Keratinocyte (primary cell): Measurements from ENCODE around the gene RPH3AL. TPM values are rescaled to one million over a fixed set of nuclear protein-coding genes. Genes with fewer than 3 reads are reported as not detected.

Experiments used
- DNase-seq: peaks from one replicate; pipeline ENCODE4 v3.0.0-alpha.2; 2011; ENCODE audit warnings: low read depth, missing footprints, low spot score
- FAIRE-seq: peaks from 2 replicates; lab custom pipeline; 2011; peaks lifted over from hg19 to GRCh38; lab: Jason Lieb, UNC
- H2AFZ ChIP-seq: 2 replicates; pipeline ENCODE4 v1.6.0; 2012; ENCODE audit warnings: low read length, control low read depth, inconsistent platforms; ENCODE audit not compliant: control insufficient read depth
- H3K27ac ChIP-seq: 2 replicates; pipeline ENCODE4 v1.5.1; 2011; ENCODE audit warnings: low read length; ENCODE audit not compliant: control insufficient read depth, insufficient read depth
- H3K27me3 ChIP-seq: 3 replicates; pipeline ENCODE4 v1.6.0; 2011; ENCODE audit warnings: low read length; ENCODE audit not compliant: control insufficient read depth, insufficient read depth; ENCODE audit errors: extremely low read depth
- H3K36me3 ChIP-seq, 2 experiments: 2 replicates in 1 of 2; 3 replicates in 1 of 2; pipeline ENCODE4 v1.5.1; 2011; ENCODE audit warnings: low read length in 2 of 2, mild to moderate bottlenecking in 1 of 2; ENCODE audit not compliant: control insufficient read depth in 2 of 2, insufficient read depth in 2 of 2; ENCODE audit errors: extremely low read depth in 1 of 2
- H3K4me1 ChIP-seq: 3 replicates; pipeline ENCODE4 v1.5.1; 2011; ENCODE audit warnings: low read length; ENCODE audit not compliant: control insufficient read depth, insufficient read depth; ENCODE audit errors: extremely low read depth
- H3K4me2 ChIP-seq: 3 replicates; pipeline ENCODE4 v1.6.0; 2011; ENCODE audit warnings: low read depth, low read length; ENCODE audit not compliant: control insufficient read depth, insufficient read depth; ENCODE audit errors: extremely low read depth
- H3K4me3 ChIP-seq, 3 experiments: fragments of 200-600 bp in 1 of 3; sonication (generic) in 1 of 3; 2 replicates in 2 of 3; 3 replicates in 1 of 3; pipeline ENCODE4 v1.5.1; 2011 to 2016; ENCODE audit warnings: low read length in 3 of 3, mild to moderate bottlenecking in 3 of 3, control low read depth in 2 of 3, inconsistent platforms in 1 of 3, low read depth in 1 of 3, mixed read lengths in 1 of 3, mixed run types in 1 of 3, moderate library complexity in 1 of 3; ENCODE audit not compliant: control insufficient read depth in 2 of 3, insufficient read depth in 2 of 3; ENCODE audit errors: extremely low read depth in 1 of 3
- H3K79me2 ChIP-seq: 2 replicates; pipeline ENCODE4 v1.6.0; 2012; ENCODE audit warnings: low read length; ENCODE audit not compliant: control insufficient read depth, insufficient read depth
- H3K9ac ChIP-seq: 3 replicates; pipeline ENCODE4 v1.6.0; 2011; ENCODE audit warnings: low read length; ENCODE audit not compliant: control insufficient read depth, insufficient read depth; ENCODE audit errors: extremely low read depth
- H3K9me1 ChIP-seq: 3 replicates; pipeline ENCODE4 v1.6.0; 2011; ENCODE audit warnings: low read length; ENCODE audit not compliant: control insufficient read depth, insufficient read depth; ENCODE audit errors: extremely low read depth
- H3K9me3 ChIP-seq: 2 replicates; pipeline ENCODE4 v1.5.1; 2012; ENCODE audit warnings: low read depth, low read length; ENCODE audit not compliant: control insufficient read depth
- H4K20me1 ChIP-seq: 3 replicates; pipeline ENCODE4 v1.6.0; 2011; ENCODE audit warnings: low read length; ENCODE audit not compliant: control insufficient read depth, insufficient read depth; ENCODE audit errors: extremely low read depth
- CTCF ChIP-seq, 3 experiments: IDR thresholded peaks in 1 of 3; conservative IDR thresholded peaks in 1 of 3; optimal IDR thresholded peaks in 1 of 3; 2 replicates in 2 of 3; 3 replicates in 1 of 3; pipeline versions ENCODE3 to v1.5.1; 2011; ENCODE audit warnings: low read length in 3 of 3, mild to moderate bottlenecking in 3 of 3, moderate library complexity in 2 of 3, control low read depth in 1 of 3, inconsistent platforms in 1 of 3; ENCODE audit not compliant: insufficient read depth in 2 of 3; ENCODE audit errors: extremely low read depth in 1 of 3
- EZH2 ChIP-seq: IDR thresholded peaks from one replicate; pipeline ENCODE4 v1.6.1; 2012; ENCODE audit warnings: inconsistent platforms, mild to moderate bottlenecking, low read length, moderate library complexity
- dilution Hi-C: fragments of 300-500 bp; cut with MboI; formaldehyde crosslinking; loops from one replicate; pipeline ENCODE4 v1.7.0; 2020; ENCODE audit warnings: low sequenced_read_pairs; ENCODE audit not compliant: extremely low pct_ligation_motif_present
- polyA plus RNA-seq, 5 experiments: library from polyadenylated mRNA; depleted of rRNA in 3 of 5; stranded (reverse) in 3 of 5; stranded (forward) in 1 of 5; unstranded in 1 of 5; fragments of >200 nt; gene quantifications; 1 replicate in 1 of 5; 2 replicates in 3 of 5; 3 replicates in 1 of 5; pipeline versions ENCODE4 v1.2.1 to v1.2.3, GENCODE V29; 2011 to 2012; ENCODE audit warnings: missing spikeins in 2 of 5, low read depth in 1 of 5, low replicate concordance in 1 of 5

Gene RPH3AL
- polyA plus RNA-seq, 1 donor (not counting 4 experiments of a cell fraction or from before 2014, with no cell fraction given): 0.31 TPM

- Histone ChIP-seq H3K27ac (no peak overlapping the region), H3K4me3 (no peak overlapping the region), H4K20me1 (no peaks in the 10 kb centered on the region), H3K9ac (no peak overlapping the region), H3K4me2 (no peak overlapping the region), H2AFZ (no peak overlapping the region), H3K36me3 (no peaks in the 10 kb centered on the region), H3K4me1 (peaks cover 11% of the 10 kb centered on the region), H3K27me3 (peaks cover 22% of the 10 kb centered on the region), H3K9me3 (no peaks in the 10 kb centered on the region), H3K79me2 (no peaks in the 10 kb centered on the region), H3K9me1 (no peaks in the 10 kb centered on the region)
- DNase-seq (no peak), FAIRE-seq (no peak)
- dilution Hi-C loops: no loop called here
- TF ChIP-seq EZH2 (no peak), CTCF (optimal IDR thresholded peaks at IDR 0.05 in 1 of 3, IDR thresholded peaks at IDR 0.05 in 1 of 3, conservative IDR thresholded peaks at IDR 0.05 in 1 of 3; ENCODE audit: extremely low read depth in 1 of 3, insufficient read depth in 2 of 3, low read length in 3 of 3) (no peak)
These were observed 13.2 kb downstream of the RPH3AL start for GRCh38 chr17:339193-340061.

- no peak overlapping the region for H2AFZ ChIP-seq
- DNase-seq: no peak
These were observed 14.0 kb downstream of the RPH3AL start for GRCh38 chr17:338442-339192.

More at GRCh38 chr17:338442-339192, 14.0 kb downstream of the RPH3AL start:
- Histone ChIP-seq H3K9me1 (no peaks in the 10 kb centered on the region), H3K79me2 (no peaks in the 10 kb centered on the region), H3K27ac (no peak overlapping the region), H3K4me1 (peaks cover 11% of the 10 kb centered on the region), H3K4me3 (no peak overlapping the region), H3K27me3 (peaks cover 26% of the 10 kb centered on the region), H3K4me2 (no peak overlapping the region), H3K9ac (no peak overlapping the region), H4K20me1 (no peaks in the 10 kb centered on the region), H3K36me3 (no peaks in the 10 kb centered on the region), H3K9me3 (no peaks in the 10 kb centered on the region)
- dilution Hi-C loops: no loop called here
- TF ChIP-seq EZH2: no peak
- TF ChIP-seq CTCF (optimal IDR thresholded peaks at IDR 0.05 in 1 of 3, IDR thresholded peaks at IDR 0.05 in 1 of 3, conservative IDR thresholded peaks at IDR 0.05 in 1 of 3; ENCODE audit: extremely low read depth in 1 of 3, insufficient read depth in 2 of 3, low read length in 3 of 3): no peak
- no peak for FAIRE-seq
